Stimulated activated CD8-positive, alpha-beta memory T cell treated with anti-CD3 and anti-CD28 coated beads, Interleukin-4, amount 100 ng/mL, for 48 hours (primary cell): ENCODE measurements around the gene LCE3C.
"Not testable (repeated sequence)": the region's sequence is repeated elsewhere in the genome, so short reads cannot be mapped to it uniquely, and the experiment has no call there.

ENCODE experiments used
- DNase-seq: peaks from one replicate; pipeline ENCODE4 v3.0.0-alpha.2; 2020

LCE3C gene

GRCh38 chr1:152599934-152600333, at the start of gene LCE3C:
Gene LCE3C (plus strand): TSS chr1:152600234. CDS start chr1:152600732, 498 bp downstream.
- no peak for DNase-seq

GRCh38 chr1:152565115-152565514, 34.9 kb upstream of the LCE3C start:
- no peak for DNase-seq

GRCh38 chr1:152565535-152566215, 34.4 kb upstream of the LCE3C start:
- DNase-seq = no peak

GRCh38 chr1:152566681-152567080, 33.4 kb upstream of the LCE3C start, which contains the start of gene LCE3E:
Gene LCE3E (minus strand): TSS chr1:152566780. CDS start chr1:152566208, 572 bp downstream.
- no peak for DNase-seq

GRCh38 chr1:152577168-152577567, 22.9 kb upstream of the LCE3C start:
- DNase-seq = peak; percentile 26

GRCh38 chr1:152579526-152579925, 20.5 kb upstream of the LCE3C start:
- not testable (repeated sequence) for DNase-seq

GRCh38 chr1:152580433-152580832, 19.6 kb upstream of the LCE3C start, which contains the start of gene LCE3D:
Gene LCE3D (minus strand): TSS chr1:152580516. CDS start chr1:152579936, 580 bp downstream.
- no peak for DNase-seq

GRCh38 chr1:152582647-152583046, 17.4 kb upstream of the LCE3C start:
- DNase-seq = no peak

- no peak for DNase-seq
These were observed 14.4 kb upstream of the LCE3C start for GRCh38 chr1:152585586-152585985.

- DNase-seq = no peak
These were observed 3.0 kb upstream of the LCE3C start for GRCh38 chr1:152596986-152597385.

- no peak for DNase-seq
These were observed 13.5 kb downstream of the LCE3C start, which contains the start of gene LCE3B for GRCh38 chr1:152613511-152613910. Gene LCE3B (plus strand): TSS chr1:152613811. CDS start chr1:152613811, 0 bp downstream.

- DNase-seq = no peak
These were observed 22.0 kb downstream of the LCE3C start for GRCh38 chr1:152621993-152622392.

- DNase-seq = no peak
These were observed 22.8 kb downstream of the LCE3C start, which contains the start of gene LCE3A for GRCh38 chr1:152622803-152623202. Gene LCE3A (minus strand): TSS chr1:152623103. CDS start chr1:152623103, 0 bp downstream.

- peak; percentile 69 for DNase-seq
These were observed 23.3 kb downstream of the LCE3C start for GRCh38 chr1:152623203-152623844.

GRCh38 chr1:152626744-152627143, 26.7 kb downstream of the LCE3C start:
- DNase-seq = no peak

GRCh38 chr1:152630596-152630995, 30.6 kb downstream of the LCE3C start:
- no peak for DNase-seq

- DNase-seq = no peak
These were observed 40.3 kb downstream of the LCE3C start for GRCh38 chr1:152640351-152640750.

- no peak for DNase-seq
These were observed 43.9 kb downstream of the LCE3C start for GRCh38 chr1:152643945-152644344.

- DNase-seq = no peak
These were observed 45.1 kb downstream of the LCE3C start for GRCh38 chr1:152645146-152645545.

- no peak for DNase-seq
These were observed 46.6 kb downstream of the LCE3C start for GRCh38 chr1:152646656-152647055.
